ENCODE measurements around the gene ARHGAP15. TPM values are rescaled to one million over a fixed set of nuclear protein-coding genes. Genes with fewer than 3 reads are reported as not detected.

ARHGAP15 gene
- total RNA-seq, 2 donors from 2014 or later = 0.86 TPM; not detected in 1

DNA sequence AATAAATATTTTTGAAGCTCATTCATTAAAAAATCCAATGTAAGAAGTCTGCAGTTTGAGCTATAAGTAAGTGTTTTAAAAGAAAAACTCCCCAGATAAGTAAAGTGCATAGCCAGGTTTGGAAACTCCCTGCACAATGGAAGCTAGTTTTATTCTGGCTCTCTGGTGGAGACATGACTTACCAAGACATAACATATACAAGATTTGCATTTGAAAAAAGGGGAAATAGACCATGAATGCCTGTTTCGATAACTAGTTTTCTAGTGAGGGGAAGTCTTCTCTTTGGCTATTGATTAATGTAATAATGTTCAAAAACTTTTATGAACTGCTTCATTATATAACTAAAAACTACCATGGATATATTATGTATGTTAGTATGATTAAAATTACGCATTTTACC lies 435.2 kb downstream of the ARHGAP15 start:
- H3K9me3 Mint-ChIP-seq = no peaks in the 10 kb centered on the region
- no peaks in the 10 kb centered on the region for H3K4me1 Mint-ChIP-seq
- H3K9ac ChIP-seq (ENCODE audit: extremely low read depth, low read length, poor library complexity, severe bottlenecking) = no peak overlapping the region
- H3K4me1 ChIP-seq (ENCODE audit: control insufficient read depth, insufficient read depth, low read length) = no peaks in the 10 kb centered on the region
- H3K27ac Mint-ChIP-seq = no peak overlapping the region
- no peak overlapping the region for H3K4me3 Mint-ChIP-seq
- H3K27ac ChIP-seq (ENCODE audit: low read depth, low read length) = no peak overlapping the region
- no peak for TF ChIP-seq CTCF (conservative IDR thresholded peaks at IDR 0.05)
- H3K9me3 ChIP-seq (ENCODE audit: control insufficient read depth, low read length) = no peaks in the 10 kb centered on the region
- H3K27me3 Mint-ChIP-seq (ENCODE audit: insufficient read depth) = no peaks in the 10 kb centered on the region
- no peak for DNase-seq
- no peaks in the 10 kb centered on the region for H3K36me3 Mint-ChIP-seq (ENCODE audit: low read depth)
- no CpG with 5 or more reads among the region's 2 CpGs for WGBS, 2 experiments (ENCODE audit: insufficient coverage in 1 of 2, insufficient read length in 1 of 2)
- no peaks in the 10 kb centered on the region for H3K36me3 ChIP-seq (ENCODE audit: control insufficient read depth, insufficient read depth, low read length)
- no peak overlapping the region for H3K4me3 ChIP-seq (ENCODE audit: low read length)
- H3K27me3 ChIP-seq (ENCODE audit: control insufficient read depth, insufficient read depth, low read length, poor library complexity, severe bottlenecking) = no peaks in the 10 kb centered on the region

GRCh38 chr2:143571747-143572146 lies 442.5 kb downstream of the ARHGAP15 start:
- no peak overlapping the region for H3K27ac Mint-ChIP-seq
- Histone ChIP-seq H3K9ac (ENCODE audit: extremely low read depth, low read length, poor library complexity, severe bottlenecking) (no peak overlapping the region), H3K27me3 (ENCODE audit: control insufficient read depth, insufficient read depth, low read length, poor library complexity, severe bottlenecking) (no peaks in the 10 kb centered on the region), H3K9me3 (ENCODE audit: control insufficient read depth, low read length) (no peaks in the 10 kb centered on the region), H3K27ac (ENCODE audit: low read depth, low read length) (no peak overlapping the region), H3K4me1 (ENCODE audit: control insufficient read depth, insufficient read depth, low read length) (no peaks in the 10 kb centered on the region), H3K4me3 (ENCODE audit: low read length) (no peak overlapping the region), H3K36me3 (ENCODE audit: control insufficient read depth, insufficient read depth, low read length) (no peaks in the 10 kb centered on the region)
- no peaks in the 10 kb centered on the region for H3K36me3 Mint-ChIP-seq (ENCODE audit: low read depth)
- H3K4me1 Mint-ChIP-seq = no peaks in the 10 kb centered on the region
- TF ChIP-seq CTCF (conservative IDR thresholded peaks at IDR 0.05) = no peak
- no peaks in the 10 kb centered on the region for H3K27me3 Mint-ChIP-seq (ENCODE audit: insufficient read depth)
- H3K4me3 Mint-ChIP-seq = no peak overlapping the region
- no peaks in the 10 kb centered on the region for H3K9me3 Mint-ChIP-seq
- WGBS, 2 experiments (ENCODE audit: insufficient coverage in 1 of 2, insufficient read length in 1 of 2) = 87% methylated on average over 1 of the region's 1 CpG; no CpG with 5 or more reads in 1 of the 2 experiments
- no peak for DNase-seq

DNA sequence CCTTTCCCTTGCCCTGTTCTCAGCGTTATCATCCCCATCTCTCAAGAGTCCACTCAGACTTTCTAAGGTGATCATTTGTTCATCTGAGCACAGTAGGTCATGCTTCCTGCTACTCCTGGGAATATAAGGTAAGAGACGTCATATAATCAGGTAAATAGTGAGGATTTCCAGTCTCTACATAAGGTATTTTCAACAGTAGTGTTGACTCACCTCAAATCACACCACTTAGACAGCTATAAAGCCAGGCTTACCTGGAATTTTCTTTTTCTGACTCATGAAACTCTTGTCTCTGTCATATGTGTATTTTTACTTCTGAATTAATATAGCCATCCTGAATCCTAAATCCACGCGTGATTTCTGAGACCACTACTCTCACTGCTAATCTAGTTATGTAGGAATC lies 443.2 kb downstream of the ARHGAP15 start:
- H3K36me3 Mint-ChIP-seq (ENCODE audit: low read depth) = no peaks in the 10 kb centered on the region
- TF ChIP-seq CTCF (conservative IDR thresholded peaks at IDR 0.05) = no peak
- DNase-seq = no peak
- no peak overlapping the region for H3K4me3 Mint-ChIP-seq
- no peaks in the 10 kb centered on the region for H3K4me1 Mint-ChIP-seq
- WGBS, 2 experiments (ENCODE audit: insufficient coverage in 1 of 2, insufficient read length in 1 of 2) = 91 to 93% methylated on average over 2 to 4 of the region's 4 CpGs
- H3K9me3 ChIP-seq (ENCODE audit: control insufficient read depth, low read length) = no peaks in the 10 kb centered on the region
- H3K4me3 ChIP-seq (ENCODE audit: low read length) = no peak overlapping the region
- H3K9me3 Mint-ChIP-seq = no peaks in the 10 kb centered on the region
- no peak overlapping the region for H3K27ac Mint-ChIP-seq
- no peaks in the 10 kb centered on the region for H3K4me1 ChIP-seq (ENCODE audit: control insufficient read depth, insufficient read depth, low read length)
- no peaks in the 10 kb centered on the region for H3K36me3 ChIP-seq (ENCODE audit: control insufficient read depth, insufficient read depth, low read length)
- H3K27me3 Mint-ChIP-seq (ENCODE audit: insufficient read depth) = no peaks in the 10 kb centered on the region
- no peak overlapping the region for H3K9ac ChIP-seq (ENCODE audit: extremely low read depth, low read length, poor library complexity, severe bottlenecking)
- H3K27ac ChIP-seq (ENCODE audit: low read depth, low read length) = no peak overlapping the region
- H3K27me3 ChIP-seq (ENCODE audit: control insufficient read depth, insufficient read depth, low read length, poor library complexity, severe bottlenecking) = no peaks in the 10 kb centered on the region
